Psoas muscle (tissue), 8 donors: ENCODE measurements around the gene IGFBPL1. TPM values are rescaled to one million over a fixed set of nuclear protein-coding genes. Genes with fewer than 3 reads are reported as not detected.

Experiments
- ATAC-seq, 4 donors: fragments of 200-7000 bp; cut with Tn5 transposase; one replicate each; pipeline ENCODE4 v1.9.1; 2020; ENCODE audit warnings: moderate library complexity in 3 of 4, mild to moderate bottlenecking in 2 of 4
- DNase-seq, 2 donors: peaks; one replicate each; pipeline ENCODE4 v3.0.0-alpha.2; 2020
- H3K27ac ChIP-seq: fragments of 200-600 bp; one replicate; pipeline ENCODE4 v1.8.0; 2022
- H3K27me3 ChIP-seq, 3 donors: fragments of 200-600 bp in 1 of 3; one replicate each; pipeline versions ENCODE4 v1.6.1 to v1.8.0; 2013 to 2022; ENCODE audit warnings: low read length in 2 of 3, mild to moderate bottlenecking in 2 of 3, moderate library complexity in 1 of 3; ENCODE audit not compliant: insufficient read depth in 3 of 3
- H3K36me3 ChIP-seq, 2 donors: fragments of 200-600 bp in 1 of 2; one replicate each; pipeline versions ENCODE4 v1.6.1 to v1.8.0; 2013 to 2022; ENCODE audit warnings: low read depth in 1 of 2, mild to moderate bottlenecking in 1 of 2, moderate library complexity in 1 of 2; ENCODE audit not compliant: insufficient read depth in 1 of 2
- H3K4me1 ChIP-seq: fragments of 200-600 bp; one replicate; pipeline ENCODE4 v1.8.0; 2022
- H3K4me3 ChIP-seq: fragments of 200-600 bp; one replicate; pipeline ENCODE4 v1.8.0; 2022; ENCODE audit warnings: mild to moderate bottlenecking
- H3K9me3 ChIP-seq: fragments of 200-600 bp; one replicate; pipeline ENCODE4 v1.8.0; 2022
- CTCF ChIP-seq: fragments of 200-600 bp; IDR thresholded peaks from one replicate; pipeline ENCODE4 v1.8.0; 2022; ENCODE audit warnings: antibody characterized with exemption
- WGBS, 3 donors: extraction: QIAGEN DNeasy Blood & Tissue Kit; methylation state at CpG; one replicate each; pipeline versions ENCODE4 v1.1.6 to v1.1.7; 2013; 5-methylcytosine and 5-hydroxymethylcytosine counted together
- intact Hi-C, 2 donors: fragments of 100-400 bp; cut with DNase I; formaldehyde crosslinking; loops; one replicate each; pipeline versions ENCODE4 v1.11.0 to v1.14.2; 2022
- polyA plus RNA-seq, 3 donors: library from polyadenylated mRNA; stranded (reverse); fragments of 200-250 nt; gene quantifications; one replicate each; pipeline ENCODE4 v1.2.3, GENCODE V29; 2013
- total RNA-seq, 4 donors: library from RNA; stranded (reverse); fragmentation: NEBNext Ultra II Directional in 2 of 4; extraction: Animal tissue kit (Norgen Biotek cat#: 25700) in 2 of 4; gene quantifications; one replicate each; pipeline versions ENCODE4 v1.2.1 to v1.2.4, GENCODE V29; 2021 to 2023
- donor health status: healthy with polysubstance abuse.
- donor health status: DM: no; HTN: no; CAD: no; lungs with moderate emphysema.
- donor health status: Bipolar disorder and iron deficiency.
- donor health status: healthy.
- donor health status: DM: yes; HTN: yes; CAD: no.
- donor health status: DM: no; HTN: no; CAD: no.
- donor health status: DM: no; HTN: no; CAD: no.
- donor health status: DM: yes; HTN: yes; CAD: no.

IGFBPL1 gene
- total and polyA plus RNA-seq, 7 donors: 0.10 to 0.51 (median 0.42) TPM; not detected in 4

GRCh38 chr9:38392235-38393127 lies 31.8 kb downstream of the IGFBPL1 start, which contains the start of gene ALDH1B1:
TSS of gene ALDH1B1 (plus strand) at chr9:38392702. CDS start at chr9:38395749, 3,047 bp downstream.
- 0 to 1% (median 1%) methylated on average over 50 to 58 of the region's 58 CpGs for WGBS, 3 donors
- intact Hi-C loops: loop anchor here (10.0 kb wide), 4 partner anchors 488 to 988 kb away; partner anchors contain the start of genes POLR1E (in 1 of the 2) and SLC25A51 (in 1 of the 2)
- ATAC-seq (peak; percentile 94 to 99 (median 97)), DNase-seq (peak; percentile 87 to 90)
- H3K4me3 ChIP-seq: peak within 1 kb of the TSS; percentile 92
- H3K27ac ChIP-seq: peak within 1 kb of the TSS; percentile 93
- no peaks in the 10 kb centered on the region for H3K9me3 ChIP-seq
- H3K4me1 ChIP-seq: peaks cover 33% of the 10 kb centered on the region
- H3K36me3 ChIP-seq: peaks cover 8 to 19% of the 10 kb centered on the region in 2 donors
- no peaks in the 10 kb centered on the region for H3K27me3 ChIP-seq
- TF ChIP-seq CTCF: no peak

GRCh38 chr9:38391278-38392118 lies 32.8 kb downstream of the IGFBPL1 start:
- TF ChIP-seq CTCF: no peak
- no peak for ATAC-seq
- WGBS, 3 donors: 87 to 91% (median 88%) methylated on average over 18 of the region's 18 CpGs
- intact Hi-C loops: loop anchor here (10.0 kb wide), 4 partner anchors 487 to 987 kb away; partner anchors contain the start of genes POLR1E (in 1 of the 2) and SLC25A51 (in 1 of the 2)
- Histone ChIP-seq H3K27ac (no peak overlapping the region), H3K36me3 (peaks cover 6 to 9% of the 10 kb centered on the region in 2 donors), H3K4me1 (peaks cover 40% of the 10 kb centered on the region), H3K9me3 (no peaks in the 10 kb centered on the region), H3K27me3 (no peaks in the 10 kb centered on the region), H3K4me3 (peak overlapping the region; percentile 92)
- DNase-seq: no peak

GRCh38 chr9:38390851-38391250 lies 33.4 kb downstream of the IGFBPL1 start:
- intact Hi-C loops: loop anchor here (10.0 kb wide), 4 partner anchors 486 to 986 kb away; partner anchors contain the start of genes POLR1E (in 1 of the 2) and SLC25A51 (in 1 of the 2)
- peaks cover 1 to 3% of the 10 kb centered on the region in 2 donors for H3K36me3 ChIP-seq
- H3K4me1 ChIP-seq: peaks cover 40% of the 10 kb centered on the region
- no peaks in the 10 kb centered on the region for H3K9me3 ChIP-seq
- ATAC-seq (no peak), DNase-seq (no peak)
- peak overlapping the region; percentile 78 for H3K27ac ChIP-seq
- no peak overlapping the region for H3K4me3 ChIP-seq
- WGBS, 3 donors: 63 to 76% (median 67%) methylated on average over 5 of the region's 5 CpGs
- no peak for TF ChIP-seq CTCF
- H3K27me3 ChIP-seq: no peaks in the 10 kb centered on the region

- no peaks in the 10 kb centered on the region for H3K36me3 ChIP-seq
- no peak overlapping the region for H3K4me3 ChIP-seq
- DNase-seq (no peak), ATAC-seq (no peak)
- H3K9me3 ChIP-seq: peaks cover under 1% of the 10 kb centered on the region
- no peak for TF ChIP-seq CTCF
- 83 to 95% (median 90%) methylated on average over 1 of the region's 1 CpG for WGBS, 3 donors
- intact Hi-C loops: loop anchor here (10.0 kb wide), 4 partner anchors 486 to 986 kb away; partner anchors contain the start of genes POLR1E (in 1 of the 2) and SLC25A51 (in 1 of the 2)
- H3K27ac ChIP-seq: peak overlapping the region; percentile 78
- no peaks in the 10 kb centered on the region for H3K27me3 ChIP-seq
- H3K4me1 ChIP-seq: peaks cover 40% of the 10 kb centered on the region
Observed at GRCh38 chr9:38390442-38390841, 33.8 kb downstream of the IGFBPL1 start.
